ENCODE measurements around the gene CEBPA.

GRCh38 chr19:33254245-33254824, 48.0 kb downstream of the CEBPA start:
- TF ChIP-seq POLR2AphosphoS5 (IDR thresholded peaks at IDR 0.05) = no peak
- no peak for TF ChIP-seq CTCF (IDR thresholded peaks at IDR 0.05)

Data from suprapubic skin (tissue), 3 donors.